ENCODE results near the gene IGFN1. TPM values are rescaled to one million over a fixed set of nuclear protein-coding genes. Genes with fewer than 3 reads are reported as not detected.

Gene IGFN1
- total and polyA plus RNA-seq, 2 of the 4 experiments (the other 2 are of a cell fraction), result 0.05 TPM; not detected in 1

GRCh38 chr1:201191653-201192260, 1.1 kb downstream of the IGFN1 start:
- Histone ChIP-seq H3K27me3 (ENCODE audit: control insufficient read depth, insufficient read depth, low read length) (0 out of 2 replicates have a peak, but pooled peaks cover under 1% of the 10 kb centered on the region), H3K79me1 (ENCODE audit: low read depth in 1 of 2, low read length in 2 of 2) (no peaks in the 10 kb centered on the region), H2AK9ac (replicated peaks; ENCODE audit: low read depth, low read length, poor library complexity) (no peak overlapping the region), H3K4me3 (ENCODE audit: insufficient read depth, low read depth, low read length) (no peak overlapping the region), H3K18ac (ENCODE audit: low read depth, low read length) (peak overlapping the region; percentile 22; the same call in 1 of the 2 replicates), H2AFZ (replicated peaks; ENCODE audit: low read length, poor library complexity) (no peak overlapping the region), H4K8ac (ENCODE audit: low read depth in 2 of 2, low read length in 2 of 2) (0 out of 4 replicates have a peak overlapping the region, but pooled peaks have one; percentile 21 to 49), H3K9me1 (ENCODE audit: insufficient read depth, low read length) (peaks cover 5% of the 10 kb centered on the region), H4K91ac (ENCODE audit: insufficient read depth, low read depth, low read length) (no peak overlapping the region), H3K14ac (replicated peaks; ENCODE audit: low read depth, low read length) (0 out of 2 replicates have a peak overlapping the region, but pooled peaks have one; percentile 34), H2BK5ac (ENCODE audit: low read depth, low read length, poor library complexity, severe bottlenecking) (peak overlapping the region; percentile 69), H3K56ac (ENCODE audit: extremely low read depth, insufficient read depth, low read length) (no peak overlapping the region), H2BK15ac (ENCODE audit: low read depth, low read length) (no peak overlapping the region), H3K4ac (ENCODE audit: low read depth, low read length) (peak overlapping the region; percentile 29; the same call in 1 of the 2 replicates), H2AK5ac (ENCODE audit: low read depth, low read length) (peak overlapping the region; percentile 68), H4K5ac (ENCODE audit: low read depth, low read length) (no peak overlapping the region), H3K9ac (ENCODE audit: low read depth, low read length) (no peak overlapping the region), H3K9me3 (ENCODE audit: control insufficient read depth, insufficient read depth, low read length) (no peaks in the 10 kb centered on the region), H2BK20ac (ENCODE audit: low read depth, low read length) (peak overlapping the region; percentile 50; the same call in 1 of the 2 replicates), H3K4me1 (ENCODE audit: control insufficient read depth, insufficient read depth, low read length) (0 out of 2 replicates have a peak, but pooled peaks cover 1% of the 10 kb centered on the region), H2BK120ac (ENCODE audit: low read depth, low read length) (peak overlapping the region; percentile 48; the same call in 1 of the 2 replicates), H3K23ac (ENCODE audit: low read depth, low read length) (peak overlapping the region; percentile 42; the same call in 1 of the 2 replicates), H3K36me3 (ENCODE audit: control insufficient read depth, insufficient read depth, low read length) (no peaks in the 10 kb centered on the region), H3K27ac (ENCODE audit: insufficient read depth, low read length) (no peak overlapping the region), H3K4me2 (ENCODE audit: low read depth, low read length) (no peak overlapping the region; the same call in 1 of the 2 replicates), H4K20me1 (ENCODE audit: insufficient read depth, low read length) (no peaks in the 10 kb centered on the region)
- intact Hi-C loops (cut with micrococcal nuclease), result no loop called here
- CTCF ChIA-PET, result no interaction called here
- 53% methylated on average over 5 of the region's 18 CpGs; no CpG with 5 or more reads in 1 of the 2 experiments for WGBS, 2 experiments (ENCODE audit: extremely low coverage in 2 of 2, insufficient read length in 1 of 2)
- TF ChIP-seq RCOR1 (IDR thresholded peaks at IDR 0.05; ENCODE audit: insufficient replicate concordance, low read length) (no peak), CEBPB (IDR thresholded peaks at IDR 0.05; ENCODE audit: low read depth, low read length) (peak; percentile 70), NFE2L2 (IDR thresholded peaks at IDR 0.05; ENCODE audit: low read depth, low read length) (no peak), RFX5 (IDR thresholded peaks at IDR 0.05; ENCODE audit: low read depth, low read length) (no peak), MXI1 (IDR thresholded peaks at IDR 0.05; ENCODE audit: borderline replicate concordance, low read depth, low read length) (no peak), MAFK (IDR thresholded peaks at IDR 0.05; ENCODE audit: low read depth, low read length) (no peak), BHLHE40 (IDR thresholded peaks at IDR 0.05; ENCODE audit: low read depth, low read length) (peak; percentile 44; the same call in 1 of the 2 replicates), POLR2A (IDR thresholded peaks at IDR 0.05; ENCODE audit: low read depth, low read length) (peak; percentile 49; the same call in 1 of the 2 replicates), USF2 (IDR thresholded peaks at IDR 0.05; ENCODE audit: low read depth, low read length) (0 out of 2 replicates have a peak, but pooled peaks have one; percentile 15), FOS (IDR thresholded peaks at IDR 0.05; ENCODE audit: low read depth, low read length) (peak; percentile 88)
- ATAC-seq (ENCODE audit: low read depth) (peak; percentile 97), DNase-seq (peak; percentile 98)
- in situ Hi-C loops (cut with MboI; ENCODE audit: low sequenced_read_pairs), result no loop called here
- POLR2A ChIA-PET (ENCODE audit: unreplicated experiment), result no interaction called here
- dilution Hi-C loops (cut with HindIII; ENCODE audit: low sequenced_read_pairs, unreplicated experiment), result no loop called here
- no TSS peak for BruUV-seq (replicated peaks)
